ENCODE data around the gene ATP1A2. TPM values are rescaled to one million over a fixed set of nuclear protein-coding genes. Genes with fewer than 3 reads are reported as not detected.

ATP1A2 gene
- total and polyA plus RNA-seq, 10 of the 15 experiments (the other 5 are each of a cell fraction or from before 2014, with no cell fraction given): 0.15 TPM; not detected in 9

GRCh38 chr1:160101037-160101716 lies 14.4 kb upstream of the ATP1A2 start (continued):
- no peak for TF ChIP-seq SKIL (IDR thresholded peaks at IDR 0.05; ENCODE audit: low read depth, poor library complexity, severe bottlenecking)
- peak; percentile 55; the same call in 1 of the 2 replicates for TF ChIP-seq IRF4 (IDR thresholded peaks at IDR 0.05; ENCODE audit: low read depth, low read length)
- TF ChIP-seq POLR2AphosphoS5 (IDR thresholded peaks at IDR 0.05; ENCODE audit: low read length): no peak
- TF ChIP-seq KLF5 (IDR thresholded peaks at IDR 0.05; ENCODE audit: partially characterized antibody): no peak
- peak; percentile 44; the same call in 1 of the 2 replicates for TF ChIP-seq RUNX3 (IDR thresholded peaks at IDR 0.05; ENCODE audit: low read length)
- TF ChIP-seq FOXK2 (IDR thresholded peaks at IDR 0.05): no peak
- no peak for TF ChIP-seq TCF3 (IDR thresholded peaks at IDR 0.05; ENCODE audit: borderline replicate concordance, insufficient read depth, low read depth, low read length)
- no peak for TF ChIP-seq HSF1 (IDR thresholded peaks at IDR 0.05; ENCODE audit: low read depth, low read length)
- no peak for TF ChIP-seq PML (IDR thresholded peaks at IDR 0.05; ENCODE audit: low read length)
- TF ChIP-seq YBX1 (IDR thresholded peaks at IDR 0.05): no peak
- TF ChIP-seq ATF7 (IDR thresholded peaks at IDR 0.05; ENCODE audit: low read depth): peak; percentile 66
- TF ChIP-seq REST (IDR thresholded peaks at IDR 0.05; ENCODE audit: low read depth, low read length): no peak
- TF ChIP-seq RCOR1 (conservative IDR thresholded peaks at IDR 0.05; ENCODE audit: low read depth, low read length): no peak
- peak; percentile 52; the same call in 1 of the 2 replicates for TF ChIP-seq TCF12 (IDR thresholded peaks at IDR 0.05; ENCODE audit: low read depth, low read length)
- no peak for TF ChIP-seq ZBTB33 (IDR thresholded peaks at IDR 0.05)
- TF ChIP-seq EZH2 (IDR thresholded peaks at IDR 0.05; ENCODE audit: borderline replicate concordance, control insufficient read depth, low read depth, low read length): no peak
- TF ChIP-seq TBL1XR1 (IDR thresholded peaks at IDR 0.05; ENCODE audit: low read depth, low read length): no peak
- peak; percentile 87 for TF ChIP-seq MXI1 (IDR thresholded peaks at IDR 0.05; ENCODE audit: low read depth, low read length)
- no peak for TF ChIP-seq ZNF274 (IDR thresholded peaks at IDR 0.05; ENCODE audit: insufficient read depth, insufficient read length)
